Measurements from ENCODE around the gene MGRN1. TPM values are rescaled to one million over a fixed set of nuclear protein-coding genes. Genes with fewer than 3 reads are reported as not detected.

MGRN1 gene
- total and polyA plus RNA-seq, 2 donors (not counting 1 experiment from before 2014, with no cell fraction given), result 22.7 to 89.2 TPM

DNA sequence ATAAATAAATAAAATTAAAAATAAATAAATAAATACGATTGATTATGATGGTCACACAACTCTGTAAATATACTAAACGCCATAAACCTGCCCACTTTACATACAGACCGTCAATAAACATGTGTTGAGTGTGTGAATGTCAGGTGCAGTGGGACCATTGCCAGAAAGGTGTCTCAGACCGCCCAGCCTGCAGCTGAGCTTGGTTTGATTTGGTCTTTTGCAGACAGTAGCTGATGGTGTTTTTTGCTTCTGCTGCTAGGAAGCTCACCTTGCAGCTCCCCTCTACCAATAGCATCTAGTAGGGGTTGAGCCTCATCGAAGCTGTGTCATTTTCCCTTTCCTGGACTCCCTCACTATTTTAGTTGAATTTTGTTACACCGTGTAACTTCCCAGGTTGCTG lies 33.4 kb upstream of the MGRN1 start:
- Histone ChIP-seq H3K27ac (ENCODE audit: low read length in 2 of 2) (no peak overlapping the region), H3K79me2 (ENCODE audit: control insufficient read depth, insufficient read depth, low read length) (no peaks in the 10 kb centered on the region), H3K27me3 (replicated peaks in 1 of 4; ENCODE audit: control extremely low read depth in 1 of 4, control insufficient read depth in 3 of 4, insufficient read depth in 4 of 4, low read length in 3 of 4) (peaks cover 0 to 8% (median 0%) of the 10 kb centered on the region in 4 experiments), H3K36me3 (replicated peaks in 1 of 2; ENCODE audit: control extremely low read depth in 1 of 2, control insufficient read depth in 1 of 2, extremely low read depth in 1 of 2, insufficient read depth in 2 of 2, low read length in 1 of 2) (no peaks in the 10 kb centered on the region), H3K4me3 (ENCODE audit: control extremely low read depth in 1 of 5, extremely low read depth in 1 of 5, insufficient read depth in 1 of 5, low read depth in 2 of 5, low read length in 4 of 5) (no peak overlapping the region), H2AFZ (ENCODE audit: insufficient read depth, low read depth, low read length, poor library complexity, severe bottlenecking) (no peak overlapping the region), H4K20me1 (ENCODE audit: control insufficient read depth, insufficient read depth, low read length, poor library complexity, severe bottlenecking) (no peaks in the 10 kb centered on the region), H3K4me1 (ENCODE audit: control insufficient read depth in 2 of 2, insufficient read depth in 2 of 2, low read length in 2 of 2) (no peaks in the 10 kb centered on the region), H3K9ac (ENCODE audit: low read length) (no peak overlapping the region), H3K4me2 (replicated peaks; ENCODE audit: low read depth, low read length, poor library complexity, severe bottlenecking) (no peak overlapping the region), H3K9me3 (ENCODE audit: control extremely low read depth in 1 of 3, control insufficient read depth in 2 of 3, insufficient read depth in 1 of 3, low read length in 2 of 3) (peaks cover 0 to 12% (median 0%) of the 10 kb centered on the region in 3 donors)
- no peaks in the 10 kb centered on the region for H3K9me3 Mint-ChIP-seq (ENCODE audit: insufficient read depth)
- ATAC-seq (ENCODE audit: low read depth) (no peak), DNase-seq (no peak)
- H3K27ac Mint-ChIP-seq, result no peak overlapping the region
- H3K4me1 Mint-ChIP-seq, result no peaks in the 10 kb centered on the region
- ChIA-PET POLR2A (no interaction called here), CTCF (no interaction called here)
- TF ChIP-seq, protein P1, sequence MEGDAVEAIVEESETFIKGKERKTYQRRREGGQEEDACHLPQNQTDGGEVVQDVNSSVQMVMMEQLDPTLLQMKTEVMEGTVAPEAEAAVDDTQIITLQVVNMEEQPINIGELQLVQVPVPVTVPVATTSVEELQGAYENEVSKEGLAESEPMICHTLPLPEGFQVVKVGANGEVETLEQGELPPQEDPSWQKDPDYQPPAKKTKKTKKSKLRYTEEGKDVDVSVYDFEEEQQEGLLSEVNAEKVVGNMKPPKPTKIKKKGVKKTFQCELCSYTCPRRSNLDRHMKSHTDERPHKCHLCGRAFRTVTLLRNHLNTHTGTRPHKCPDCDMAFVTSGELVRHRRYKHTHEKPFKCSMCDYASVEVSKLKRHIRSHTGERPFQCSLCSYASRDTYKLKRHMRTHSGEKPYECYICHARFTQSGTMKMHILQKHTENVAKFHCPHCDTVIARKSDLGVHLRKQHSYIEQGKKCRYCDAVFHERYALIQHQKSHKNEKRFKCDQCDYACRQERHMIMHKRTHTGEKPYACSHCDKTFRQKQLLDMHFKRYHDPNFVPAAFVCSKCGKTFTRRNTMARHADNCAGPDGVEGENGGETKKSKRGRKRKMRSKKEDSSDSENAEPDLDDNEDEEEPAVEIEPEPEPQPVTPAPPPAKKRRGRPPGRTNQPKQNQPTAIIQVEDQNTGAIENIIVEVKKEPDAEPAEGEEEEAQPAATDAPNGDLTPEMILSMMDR (IDR thresholded peaks at IDR 0.05), result no peak
- TF ChIP-seq EZH2 (IDR thresholded peaks at IDR 0.05; ENCODE audit: borderline replicate concordance, insufficient read depth, low read depth, low read length, poor library complexity, severe bottlenecking), result no peak
- 100% methylated on average over 1 of the region's 6 CpGs for WGBS (ENCODE audit: insufficient coverage)
- H3K4me3 Mint-ChIP-seq, result no peak overlapping the region
- peaks cover 9% of the 10 kb centered on the region for H3K27me3 Mint-ChIP-seq
- intact Hi-C loops (cut with micrococcal nuclease), result no loop called here

DNA sequence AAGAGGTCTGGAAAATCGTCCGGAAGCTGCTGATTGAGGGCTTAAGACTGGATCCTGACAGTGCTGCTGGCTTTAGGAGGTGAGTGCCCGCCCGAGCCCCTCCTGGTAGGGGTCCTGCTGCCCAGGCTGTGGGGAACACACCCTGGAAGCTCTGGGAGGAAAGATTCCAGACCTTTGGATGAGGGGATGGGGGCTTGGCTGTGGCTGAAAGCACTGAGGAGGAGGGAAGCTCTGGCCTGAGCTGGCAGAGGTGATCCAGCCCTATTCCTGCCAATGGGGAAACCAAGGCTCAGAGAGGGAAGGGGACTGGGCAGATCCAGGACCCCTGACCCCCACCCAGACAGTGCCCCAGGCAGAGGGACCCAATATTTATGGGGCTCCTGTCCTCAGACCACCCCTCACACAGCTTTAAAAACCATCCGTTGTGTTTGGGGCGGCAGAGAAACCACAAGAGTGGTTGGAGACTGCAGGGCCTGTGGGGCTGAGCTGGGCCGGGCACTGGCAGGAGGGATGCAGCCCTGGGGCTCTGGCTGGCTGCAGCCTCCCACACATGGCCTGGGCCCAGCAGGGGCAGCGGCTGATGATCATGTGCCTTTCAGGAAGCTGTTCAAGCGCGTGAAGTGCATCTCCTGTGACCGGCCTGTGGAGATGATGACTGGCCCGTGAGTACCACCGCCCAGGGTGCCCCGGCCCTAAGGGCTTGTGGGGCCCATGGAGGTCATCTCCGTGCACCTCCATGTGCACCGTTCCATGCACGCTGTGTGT lies 32.7 kb upstream of the MGRN1 start:
- no peak for ATAC-seq (ENCODE audit: low read depth)
- no peak overlapping the region for H3K27ac Mint-ChIP-seq
- H3K4me1 Mint-ChIP-seq, result no peaks in the 10 kb centered on the region
- Histone ChIP-seq H3K9me3 (ENCODE audit: control extremely low read depth in 1 of 3, control insufficient read depth in 2 of 3, insufficient read depth in 1 of 3, low read length in 2 of 3) (peaks cover 0 to 12% (median 0%) of the 10 kb centered on the region in 3 donors), H3K4me3 (ENCODE audit: control extremely low read depth in 1 of 5, extremely low read depth in 1 of 5, insufficient read depth in 1 of 5, low read depth in 2 of 5, low read length in 4 of 5) (no peak overlapping the region), H4K20me1 (ENCODE audit: control insufficient read depth, insufficient read depth, low read length, poor library complexity, severe bottlenecking) (no peaks in the 10 kb centered on the region), H3K27me3 (replicated peaks in 1 of 4; ENCODE audit: control extremely low read depth in 1 of 4, control insufficient read depth in 3 of 4, insufficient read depth in 4 of 4, low read length in 3 of 4) (peaks cover 0 to 1% (median 0%) of the 10 kb centered on the region in 4 experiments), H3K36me3 (replicated peaks in 1 of 2; ENCODE audit: control extremely low read depth in 1 of 2, control insufficient read depth in 1 of 2, extremely low read depth in 1 of 2, insufficient read depth in 2 of 2, low read length in 1 of 2) (no peaks in the 10 kb centered on the region), H2AFZ (ENCODE audit: insufficient read depth, low read depth, low read length, poor library complexity, severe bottlenecking) (no peak overlapping the region), H3K4me2 (replicated peaks; ENCODE audit: low read depth, low read length, poor library complexity, severe bottlenecking) (no peak overlapping the region), H3K27ac (ENCODE audit: low read length in 2 of 2) (no peak overlapping the region), H3K4me1 (ENCODE audit: control insufficient read depth in 2 of 2, insufficient read depth in 2 of 2, low read length in 2 of 2) (no peaks in the 10 kb centered on the region), H3K9ac (ENCODE audit: low read length) (no peak overlapping the region), H3K79me2 (ENCODE audit: control insufficient read depth, insufficient read depth, low read length) (no peaks in the 10 kb centered on the region)
- no peaks in the 10 kb centered on the region for H3K9me3 Mint-ChIP-seq (ENCODE audit: insufficient read depth)
- DNase-seq, result no peak
- intact Hi-C loops (cut with micrococcal nuclease), result no loop called here
- 88% methylated on average over 17 of the region's 17 CpGs for WGBS (ENCODE audit: insufficient coverage)
- ChIA-PET POLR2A (no interaction called here), CTCF (no interaction called here)
- H3K27me3 Mint-ChIP-seq, result peaks cover 6% of the 10 kb centered on the region
- TF ChIP-seq EZH2 (IDR thresholded peaks at IDR 0.05; ENCODE audit: borderline replicate concordance, insufficient read depth, low read depth, low read length, poor library complexity, severe bottlenecking), result no peak
- TF ChIP-seq, protein P1 (IDR thresholded peaks at IDR 0.05), result no peak
- H3K4me3 Mint-ChIP-seq, result no peak overlapping the region

Data from B cell (primary cell).